H9 (cell line): ENCODE measurements around the gene VAV2. TPM values are rescaled to one million over a fixed set of nuclear protein-coding genes. Genes with fewer than 3 reads are reported as not detected.

ENCODE experiments used
- DNase-seq: peaks from one replicate; pipeline ENCODE4 v3.0.0-alpha.2; 2017
- H2AFZ ChIP-seq: one replicate; pipeline ENCODE4 v1.6.1; 2013; ENCODE audit warnings: mild to moderate bottlenecking, low read length, control low read depth, moderate library complexity
- H2AK5ac ChIP-seq: 2 replicates; pipeline ENCODE4 v1.6.1; 2013; ENCODE audit warnings: low read length, control low read depth, mixed read lengths; ENCODE audit not compliant: insufficient read length
- H2BK120ac ChIP-seq: one replicate; pipeline ENCODE4 v1.6.1; 2013; ENCODE audit warnings: low read depth, mild to moderate bottlenecking, low read length, control low read depth, inconsistent platforms; ENCODE audit not compliant: poor library complexity, severe bottlenecking
- H2BK12ac ChIP-seq: 2 replicates; pipeline ENCODE4 v1.6.1; 2013; ENCODE audit warnings: low read length, control low read depth, mixed read lengths, low read depth; ENCODE audit not compliant: insufficient read length
- H2BK15ac ChIP-seq: 2 replicates; pipeline ENCODE4 v1.6.1; 2013; ENCODE audit warnings: low read depth, low read length, control low read depth
- H2BK20ac ChIP-seq: one replicate; pipeline ENCODE4 v1.6.1; 2013; ENCODE audit warnings: low read depth, mild to moderate bottlenecking, low read length, control low read depth, inconsistent platforms; ENCODE audit not compliant: poor library complexity, severe bottlenecking
- H2BK5ac ChIP-seq: 2 replicates; pipeline ENCODE4 v1.6.1; 2013; ENCODE audit warnings: low read length, control low read depth, mixed read lengths; ENCODE audit not compliant: insufficient read length
- H3K14ac ChIP-seq: 2 replicates; pipeline ENCODE4 v1.6.1; 2013; ENCODE audit warnings: low read length, control low read depth; ENCODE audit not compliant: insufficient read depth
- H3K18ac ChIP-seq: 2 replicates; pipeline ENCODE4 v1.6.1; 2013; ENCODE audit warnings: low read depth, mild to moderate bottlenecking, mixed read lengths, low read length, control low read depth; ENCODE audit not compliant: insufficient read length
- H3K23ac ChIP-seq: 2 replicates; pipeline ENCODE4 v1.6.1; 2013; ENCODE audit warnings: low read length, control low read depth, mixed read lengths, low read depth; ENCODE audit not compliant: insufficient read length
- H3K23me2 ChIP-seq: 2 replicates; pipeline ENCODE4 v1.6.1; 2013; ENCODE audit warnings: low read depth, mild to moderate bottlenecking, mixed read lengths, low read length, control low read depth; ENCODE audit not compliant: insufficient read length, poor library complexity, severe bottlenecking
- H3K27ac ChIP-seq: 2 replicates; pipeline ENCODE4 v1.5.1; 2013; ENCODE audit warnings: low read length, control low read depth, mixed read lengths, low read depth; ENCODE audit not compliant: insufficient read length
- H3K27me3 ChIP-seq: 2 replicates; pipeline ENCODE4 v1.6.1; 2013; ENCODE audit warnings: low read length, control low read depth, inconsistent platforms; ENCODE audit not compliant: insufficient read depth
- H3K4ac ChIP-seq: 2 replicates; pipeline ENCODE4 v1.6.1; 2013; ENCODE audit warnings: low read depth, mild to moderate bottlenecking, control low read depth, inconsistent platforms, low read length, moderate library complexity
- H3K4me1 ChIP-seq: 2 replicates; pipeline ENCODE4 v1.6.1; 2013; ENCODE audit warnings: low read length, control low read depth, inconsistent platforms; ENCODE audit not compliant: insufficient read depth
- H3K4me2 ChIP-seq: 2 replicates; pipeline ENCODE4 v1.6.1; 2013; ENCODE audit warnings: low read length, control low read depth, mixed read lengths; ENCODE audit not compliant: insufficient read length, insufficient read depth
- H3K56ac ChIP-seq: 2 replicates; pipeline ENCODE4 v1.6.1; 2013; ENCODE audit warnings: low read depth, mild to moderate bottlenecking, mixed read lengths, low read length, control low read depth; ENCODE audit not compliant: insufficient read length
- H3K79me1 ChIP-seq: 2 replicates; pipeline ENCODE4 v1.6.1; 2013; ENCODE audit warnings: low read depth, mild to moderate bottlenecking, moderate library complexity, low read length, control low read depth, inconsistent platforms; ENCODE audit not compliant: insufficient read depth, poor library complexity, severe bottlenecking
- H3K79me2 ChIP-seq: 2 replicates; pipeline ENCODE4 v1.6.1; 2013; ENCODE audit warnings: low read length, control low read depth, inconsistent platforms; ENCODE audit not compliant: insufficient read depth
- H3K9ac ChIP-seq: 2 replicates; pipeline ENCODE4 v1.6.1; 2013; ENCODE audit warnings: low read length, control low read depth, mixed read lengths; ENCODE audit not compliant: insufficient read length; ENCODE audit errors: extremely low read depth
- H3K9me3 ChIP-seq: one replicate; pipeline ENCODE4 v1.6.1; 2013; ENCODE audit warnings: low read depth, low read length, inconsistent platforms; ENCODE audit not compliant: control insufficient read depth
- H3T11ph ChIP-seq: one replicate; pipeline ENCODE4 v1.6.1; 2013; ENCODE audit warnings: mild to moderate bottlenecking, low read length, control low read depth, inconsistent platforms
- H4K20me1 ChIP-seq: one replicate; pipeline ENCODE4 v1.6.1; 2013; ENCODE audit not compliant: control insufficient read depth, insufficient read length, insufficient read depth
- H4K5ac ChIP-seq: 2 replicates; pipeline ENCODE4 v1.6.1; 2013; ENCODE audit warnings: low read depth, mild to moderate bottlenecking, mixed read lengths, low read length, control low read depth; ENCODE audit not compliant: insufficient read length
- H4K8ac ChIP-seq: replicated peaks from 2 replicates; pipeline ENCODE4 v1.6.1; 2013; ENCODE audit warnings: low read length, control low read depth, mixed read lengths, low read depth; ENCODE audit not compliant: insufficient read length
- H4K91ac ChIP-seq: 2 replicates; pipeline ENCODE4 v1.6.1; 2013; ENCODE audit warnings: low read depth, mild to moderate bottlenecking, moderate library complexity, mixed read lengths, low read length, control low read depth; ENCODE audit not compliant: insufficient read length
- H3K27ac Mint-ChIP-seq, 3 experiments: 2 replicates in 2 of 3; 3 replicates in 1 of 3; pipeline ENCODE4 v1.8.0; 2020 to 2021; ENCODE audit warnings: mixed read lengths in 3 of 3, mild to moderate bottlenecking in 1 of 3, moderate library complexity in 1 of 3
- H3K27me3 Mint-ChIP-seq: 2 replicates; pipeline ENCODE4 v1.8.0; 2021; ENCODE audit warnings: low read depth, mild to moderate bottlenecking, moderate library complexity, mixed read lengths
- H3K36me3 Mint-ChIP-seq, 3 experiments: 2 replicates in 2 of 3; 3 replicates in 1 of 3; pipeline ENCODE4 v1.8.0; 2020 to 2021; ENCODE audit warnings: low read depth in 3 of 3, mixed read lengths in 3 of 3; ENCODE audit not compliant: insufficient read depth in 1 of 3
- H3K4me1 Mint-ChIP-seq, 2 experiments: 2 replicates each; pipeline ENCODE4 v1.8.0; 2020; ENCODE audit warnings: mixed read lengths in 2 of 2
- H3K4me3 Mint-ChIP-seq, 2 experiments: 2 replicates in 1 of 2; 3 replicates in 1 of 2; pipeline ENCODE4 v1.8.0; 2020 to 2021; ENCODE audit warnings: mild to moderate bottlenecking in 2 of 2, mixed read lengths in 2 of 2, moderate library complexity in 1 of 2
- H3K9me3 Mint-ChIP-seq, 2 experiments: 2 replicates in 1 of 2; 3 replicates in 1 of 2; pipeline ENCODE4 v1.8.0; 2020; ENCODE audit warnings: mild to moderate bottlenecking in 2 of 2, mixed read lengths in 2 of 2, moderate library complexity in 1 of 2
- WGBS: extraction: QIAGEN DNeasy Blood & Tissue Kit; methylation state at CpG from one replicate; pipeline ENCODE4 v1.1.7; 2013; ENCODE audit warnings: missing lambda C conversion rate, low lambda C conversion rate, mixed read lengths; ENCODE audit not compliant: insufficient read length; ENCODE audit errors: extremely low coverage; 5-methylcytosine and 5-hydroxymethylcytosine counted together
- total RNA-seq: library from RNA; stranded (reverse); gene quantifications from 2 replicates; pipeline ENCODE4 v1.2.1, GENCODE V29; 2021
- TF ChIP-seq, protein P1 (sequence below): fragments of 200-600 bp; sonication (generic); conservative IDR thresholded peaks from 3 replicates; pipeline ENCODE4 v1.8.0; 2021; ENCODE audit warnings: antibody characterized with exemption, mild to moderate bottlenecking

Gene VAV2
- total RNA-seq, 1 experiment from 2014 or later, result 58.7 TPM

DNA sequence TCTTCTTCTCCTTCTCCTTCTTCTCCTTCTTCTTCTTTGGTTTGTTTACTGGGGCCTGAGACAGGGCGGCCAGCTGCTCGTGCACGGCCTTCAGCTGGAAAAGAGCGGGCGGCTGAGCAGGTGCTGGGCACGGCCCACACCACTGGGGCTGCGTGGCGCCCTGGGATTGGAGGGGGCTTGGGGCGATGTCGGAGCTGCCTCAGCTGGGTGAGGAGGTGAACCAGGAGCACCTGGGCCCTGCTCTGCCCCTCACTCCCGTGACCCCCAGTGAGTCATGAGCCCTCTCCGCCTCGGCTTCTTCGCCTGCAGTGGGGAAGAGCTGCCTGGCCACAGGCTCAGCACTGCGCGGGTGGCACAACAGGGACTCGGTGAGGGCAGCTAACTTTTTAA, 48.0 kb upstream of the VAV2 start:
- Mint-ChIP-seq H3K27me3 (no peaks in the 10 kb centered on the region; the same call in 1 of the 2 replicates), H3K27ac (peak overlapping the region in 1 of 3 experiments; percentile 85; a peak in 1 of 7 replicates), H3K36me3 (peaks cover 45 to 90% (median 80%) of the 10 kb centered on the region in 3 experiments)

More for the DNA sequence above, 48.0 kb upstream of the VAV2 start:
- Histone ChIP-seq H3K4ac (no peak overlapping the region), H2BK12ac (no peak overlapping the region), H3K56ac (no peak overlapping the region), H2BK120ac (no peak overlapping the region), H3K4me1 (no peaks in the 10 kb centered on the region), H3K27me3 (no peaks in the 10 kb centered on the region), H3K9ac (no peak overlapping the region), H4K91ac (no peak overlapping the region), H3K27ac (no peak overlapping the region), H3K9me3 (no peaks in the 10 kb centered on the region), H2BK20ac (no peak overlapping the region), H3K18ac (no peak overlapping the region), H4K20me1 (no peaks in the 10 kb centered on the region), H3K14ac (no peak overlapping the region), H4K8ac (no peak overlapping the region), H3K79me2 (no peaks in the 10 kb centered on the region), H3K23me2 (no peaks in the 10 kb centered on the region), H3K79me1 (no peaks in the 10 kb centered on the region), H3K23ac (no peak overlapping the region), H2BK15ac (no peak overlapping the region), H4K5ac (no peak overlapping the region), H2AFZ (no peak overlapping the region), H3K4me2 (no peak overlapping the region), H3T11ph (no peak overlapping the region), H2AK5ac (no peak overlapping the region), H2BK5ac (no peak overlapping the region)
- Mint-ChIP-seq H3K4me3 (no peak overlapping the region), H3K4me1 (no peaks in the 10 kb centered on the region), H3K9me3 (no peaks in the 10 kb centered on the region)
- TF ChIP-seq, protein P1, sequence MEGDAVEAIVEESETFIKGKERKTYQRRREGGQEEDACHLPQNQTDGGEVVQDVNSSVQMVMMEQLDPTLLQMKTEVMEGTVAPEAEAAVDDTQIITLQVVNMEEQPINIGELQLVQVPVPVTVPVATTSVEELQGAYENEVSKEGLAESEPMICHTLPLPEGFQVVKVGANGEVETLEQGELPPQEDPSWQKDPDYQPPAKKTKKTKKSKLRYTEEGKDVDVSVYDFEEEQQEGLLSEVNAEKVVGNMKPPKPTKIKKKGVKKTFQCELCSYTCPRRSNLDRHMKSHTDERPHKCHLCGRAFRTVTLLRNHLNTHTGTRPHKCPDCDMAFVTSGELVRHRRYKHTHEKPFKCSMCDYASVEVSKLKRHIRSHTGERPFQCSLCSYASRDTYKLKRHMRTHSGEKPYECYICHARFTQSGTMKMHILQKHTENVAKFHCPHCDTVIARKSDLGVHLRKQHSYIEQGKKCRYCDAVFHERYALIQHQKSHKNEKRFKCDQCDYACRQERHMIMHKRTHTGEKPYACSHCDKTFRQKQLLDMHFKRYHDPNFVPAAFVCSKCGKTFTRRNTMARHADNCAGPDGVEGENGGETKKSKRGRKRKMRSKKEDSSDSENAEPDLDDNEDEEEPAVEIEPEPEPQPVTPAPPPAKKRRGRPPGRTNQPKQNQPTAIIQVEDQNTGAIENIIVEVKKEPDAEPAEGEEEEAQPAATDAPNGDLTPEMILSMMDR, result no peak
- DNase-seq, result no peak
- no CpG with 5 or more reads among the region's 17 CpGs for WGBS
